Measurements from ENCODE around the gene COL6A2. TPM values are rescaled to one million over a fixed set of nuclear protein-coding genes. Genes with fewer than 3 reads are reported as not detected.
"Not testable (repeated sequence)": the region's sequence is repeated elsewhere in the genome, so short reads cannot be mapped to it uniquely, and the experiment has no call there.

Gene COL6A2
- total RNA-seq, 1 donor from 2014 or later: 933 TPM

- H3K27me3 Mint-ChIP-seq (ENCODE audit: low read depth): no peaks in the 10 kb centered on the region
- no peaks in the 10 kb centered on the region for H3K36me3 Mint-ChIP-seq
- no peak for DNase-seq (ENCODE audit: low spot score in 2 of 2, unreplicated experiment in 2 of 2)
- no peak for TF ChIP-seq CTCF (IDR thresholded peaks at IDR 0.05; ENCODE audit: unreplicated experiment)
- peaks cover 19% of the 10 kb centered on the region for H3K4me1 Mint-ChIP-seq
- peaks cover 15% of the 10 kb centered on the region for H3K9me3 Mint-ChIP-seq
- peak overlapping the region; percentile 76 for H3K27ac Mint-ChIP-seq
- H3K4me3 Mint-ChIP-seq: no peak overlapping the region
Measured at GRCh38 chr21:46082963-46083790, 14.7 kb upstream of the COL6A2 start.

GRCh38 chr21:46083791-46084561 lies 13.9 kb upstream of the COL6A2 start:
- Mint-ChIP-seq H3K27me3 (ENCODE audit: low read depth) (no peaks in the 10 kb centered on the region), H3K27ac (peak overlapping the region; percentile 76), H3K4me3 (no peak overlapping the region), H3K4me1 (peaks cover 19% of the 10 kb centered on the region), H3K9me3 (peaks cover 22% of the 10 kb centered on the region), H3K36me3 (no peaks in the 10 kb centered on the region)
- TF ChIP-seq CTCF (IDR thresholded peaks at IDR 0.05; ENCODE audit: unreplicated experiment): no peak
- DNase-seq (ENCODE audit: low spot score in 2 of 2, unreplicated experiment in 2 of 2): no peak

GRCh38 chr21:46084709-46085108 lies 13.2 kb upstream of the COL6A2 start:
- Mint-ChIP-seq H3K4me1 (peaks cover 15% of the 10 kb centered on the region), H3K27me3 (ENCODE audit: low read depth) (no peaks in the 10 kb centered on the region), H3K27ac (no peak overlapping the region), H3K36me3 (no peaks in the 10 kb centered on the region), H3K4me3 (no peak overlapping the region), H3K9me3 (peaks cover 25% of the 10 kb centered on the region)
- TF ChIP-seq CTCF (IDR thresholded peaks at IDR 0.05; ENCODE audit: unreplicated experiment): no peak
- no peak for DNase-seq (ENCODE audit: low spot score in 2 of 2, unreplicated experiment in 2 of 2)

GRCh38 chr21:46085259-46085658 lies 12.7 kb upstream of the COL6A2 start:
- H3K36me3 Mint-ChIP-seq; H3K4me3 Mint-ChIP-seq; H3K27ac Mint-ChIP-seq; DNase-seq (ENCODE audit: low spot score in 2 of 2, unreplicated experiment in 2 of 2); H3K27me3 Mint-ChIP-seq (ENCODE audit: low read depth): not testable (repeated sequence)
- Mint-ChIP-seq H3K9me3 (peaks cover 30% of the 10 kb centered on the region), H3K4me1 (peaks cover 11% of the 10 kb centered on the region)

- Mint-ChIP-seq H3K36me3 (peaks cover 3% of the 10 kb centered on the region), H3K4me1 (peaks cover 8% of the 10 kb centered on the region), H3K4me3 (no peak overlapping the region), H3K27ac (no peak overlapping the region), H3K9me3 (peaks cover 34% of the 10 kb centered on the region), H3K27me3 (ENCODE audit: low read depth) (no peaks in the 10 kb centered on the region)
- DNase-seq (ENCODE audit: low spot score in 2 of 2, unreplicated experiment in 2 of 2): no peak
- no peak for TF ChIP-seq CTCF (IDR thresholded peaks at IDR 0.05; ENCODE audit: unreplicated experiment)
Measured at GRCh38 chr21:46087641-46088040, 10.3 kb upstream of the COL6A2 start.

GRCh38 chr21:46088189-46088588 lies 9.7 kb upstream of the COL6A2 start:
- H3K27ac Mint-ChIP-seq: no peak overlapping the region
- no peak for DNase-seq (ENCODE audit: low spot score in 2 of 2, unreplicated experiment in 2 of 2)
- peaks cover 34% of the 10 kb centered on the region for H3K9me3 Mint-ChIP-seq
- no peak for TF ChIP-seq CTCF (IDR thresholded peaks at IDR 0.05; ENCODE audit: unreplicated experiment)
- no peak overlapping the region for H3K4me3 Mint-ChIP-seq
- peaks cover 3% of the 10 kb centered on the region for H3K36me3 Mint-ChIP-seq
- H3K4me1 Mint-ChIP-seq: peaks cover 6% of the 10 kb centered on the region
- H3K27me3 Mint-ChIP-seq (ENCODE audit: low read depth): no peaks in the 10 kb centered on the region

Data from mesothelial cell of epicardium (in vitro differentiated cells).